H7 (cell line): ENCODE measurements around the gene ZC3H8. TPM values are rescaled to one million over a fixed set of nuclear protein-coding genes. Genes with fewer than 3 reads are reported as not detected.
"Not testable (repeated sequence)": the region's sequence is repeated elsewhere in the genome, so short reads cannot be mapped to it uniquely, and the experiment has no call there.

Source experiments
- DNase-seq: peaks from one replicate; pipeline ENCODE4 v3.0.0; 2012
- H3K27me3 ChIP-seq: 2 replicates; pipeline ENCODE4 v1.6.0; 2011; ENCODE audit warnings: mild to moderate bottlenecking, low read length; ENCODE audit not compliant: control insufficient read depth, insufficient read depth
- H3K36me3 ChIP-seq: replicated peaks from 2 replicates; pipeline ENCODE4 v1.5.1; 2011; ENCODE audit warnings: low read length; ENCODE audit not compliant: control insufficient read depth, insufficient read depth
- H3K4me3 ChIP-seq: 2 replicates; pipeline ENCODE4 v1.5.1; 2011; ENCODE audit warnings: low read depth, mild to moderate bottlenecking, control low read depth, low read length, moderate library complexity; ENCODE audit not compliant: insufficient read depth
- total RNA-seq: library from RNA; depleted of rRNA; stranded (reverse); fragments of >200 nt; shearing (Covaris generic); gene quantifications from 2 replicates; pipeline ENCODE4 v1.2.3, GENCODE V29; 2014; rRNA removed

ZC3H8 gene
- total RNA-seq, result 2.1 and 5.9 TPM in 2 replicates

GRCh38 chr2:112254466-112255240 is at the start of gene ZC3H8:
Gene ZC3H8 (minus strand): TSS chr2:112255042. CDS start chr2:112254981, 61 bp downstream.
- DNase-seq, result peak; percentile 99
- H3K36me3 ChIP-seq, result no peaks in the 10 kb centered on the region

GRCh38 chr2:112304298-112304941 is 49.6 kb upstream of the ZC3H8 start:
- no peaks in the 10 kb centered on the region for H3K36me3 ChIP-seq
- H3K27me3 ChIP-seq, result no peaks in the 10 kb centered on the region
- no peak overlapping the region for H3K4me3 ChIP-seq
- DNase-seq, result no peak

More at GRCh38 chr2:112254466-112255240, at the start of gene ZC3H8:
- peak within 1 kb of the TSS; percentile 69 for H3K4me3 ChIP-seq
- H3K27me3 ChIP-seq, result no peaks in the 10 kb centered on the region; the same call in 1 of the 2 replicates

GRCh38 chr2:112301973-112302372 is 47.1 kb upstream of the ZC3H8 start:
- Histone ChIP-seq H3K36me3 (no peaks in the 10 kb centered on the region), H3K4me3 (no peak overlapping the region), H3K27me3 (no peaks in the 10 kb centered on the region)
- DNase-seq, result no peak

- no peak for DNase-seq
- Histone ChIP-seq H3K36me3 (no peaks in the 10 kb centered on the region), H3K27me3 (no peaks in the 10 kb centered on the region), H3K4me3 (no peak overlapping the region)
These were observed 46.3 kb upstream of the ZC3H8 start for GRCh38 chr2:112301171-112301584.

- DNase-seq, result no peak
- H3K4me3 ChIP-seq, result no peak overlapping the region
- no peaks in the 10 kb centered on the region for H3K36me3 ChIP-seq
- H3K27me3 ChIP-seq, result no peaks in the 10 kb centered on the region
These were observed 41.6 kb upstream of the ZC3H8 start for GRCh38 chr2:112296407-112296806.

- Histone ChIP-seq H3K4me3 (no peak overlapping the region), H3K36me3 (no peaks in the 10 kb centered on the region)
These were observed 40.7 kb upstream of the ZC3H8 start for GRCh38 chr2:112295407-112296078.

GRCh38 chr2:112293636-112294401 is 39.0 kb upstream of the ZC3H8 start:
- Histone ChIP-seq H3K36me3 (no peaks in the 10 kb centered on the region), H3K27me3 (no peaks in the 10 kb centered on the region), H3K4me3 (no peak overlapping the region)
- DNase-seq, result no peak

More at GRCh38 chr2:112295407-112296078, 40.7 kb upstream of the ZC3H8 start:
- H3K27me3 ChIP-seq, result no peaks in the 10 kb centered on the region
- DNase-seq, result no peak

GRCh38 chr2:112290648-112291047 is 35.8 kb upstream of the ZC3H8 start:
- Histone ChIP-seq H3K4me3 (no peak overlapping the region), H3K36me3 (no peaks in the 10 kb centered on the region), H3K27me3 (no peaks in the 10 kb centered on the region)
- no peak for DNase-seq

- H3K4me3 ChIP-seq, result no peak overlapping the region
- H3K27me3 ChIP-seq, result no peaks in the 10 kb centered on the region
- no peaks in the 10 kb centered on the region for H3K36me3 ChIP-seq
- DNase-seq, result no peak
These were observed 35.2 kb upstream of the ZC3H8 start for GRCh38 chr2:112290088-112290487.

- not testable (repeated sequence) for DNase-seq, H3K36me3 ChIP-seq, H3K27me3 ChIP-seq, H3K4me3 ChIP-seq
These were observed 28.7 kb upstream of the ZC3H8 start for GRCh38 chr2:112283535-112283934.

- H3K36me3 ChIP-seq, DNase-seq, H3K27me3 ChIP-seq, H3K4me3 ChIP-seq: not testable (repeated sequence)
These were observed 27.2 kb upstream of the ZC3H8 start for GRCh38 chr2:112282066-112282465.

- no peak for DNase-seq
- no peaks in the 10 kb centered on the region for H3K36me3 ChIP-seq
- H3K4me3 ChIP-seq, result no peak overlapping the region
- H3K27me3 ChIP-seq, result no peaks in the 10 kb centered on the region
These were observed 22.9 kb upstream of the ZC3H8 start for GRCh38 chr2:112277596-112278220.

- H3K4me3 ChIP-seq, result no peak overlapping the region
- no peaks in the 10 kb centered on the region for H3K27me3 ChIP-seq
- H3K36me3 ChIP-seq, result no peaks in the 10 kb centered on the region
- no peak for DNase-seq
These were observed 22.1 kb upstream of the ZC3H8 start for GRCh38 chr2:112276954-112277353.
